SU-DHL-6 (cell line): ENCODE data around the gene ACBD4.

Experiments
- CTCF ChIP-seq: fragments of 200-600 bp; sonication (generic); IDR thresholded peaks from one replicate; pipeline ENCODE4 v1.5.1; 2017; ENCODE audit warnings: antibody characterized with exemption, mild to moderate bottlenecking, low read length, moderate library complexity; ENCODE audit not compliant: insufficient read depth, poor library complexity, severe bottlenecking
- EZH2phosphoT487 ChIP-seq: fragments of 200-600 bp; sonication (generic), shearing (Covaris generic); conservative IDR thresholded peaks from 2 replicates; pipeline ENCODE4 v1.6.1; 2018; ENCODE audit warnings: mild to moderate bottlenecking, antibody characterized with exemption, low read length, moderate library complexity, mixed read lengths

- TF ChIP-seq CTCF: no peak
- no peak for TF ChIP-seq EZH2phosphoT487
Measured at GRCh38 chr17:45104497-45104896, 31.0 kb upstream of the ACBD4 start.
